MCF 10A (cell line): ENCODE data around the gene MLLT10. TPM values are rescaled to one million over a fixed set of nuclear protein-coding genes. Genes with fewer than 3 reads are reported as not detected.

Experiments used
- BruUV-seq: library from RNA; stranded (reverse); fragments of 400-500 nt; replicated peaks from 2 replicates; lab custom pipeline; 2021; lab: Mats Ljungman, UMichigan
- CTCF ChIA-PET: fragments of 300-600 bp; sonication (Branson Sonifier 250); formaldehyde crosslinking; extraction: SDS; loops from one replicate; lab custom pipeline; 2021; ENCODE audit warnings: antibody characterized with exemption, inconsistent platforms; lab: Yijun Ruan, JAX
- POLR2A ChIA-PET: fragments of 300-600, 350-650 bp; sonication (Branson Sonifier 250); formaldehyde crosslinking; extraction: SDS; loops from one replicate; lab custom pipeline; 2020; ENCODE audit warnings: antibody characterized with exemption, inconsistent platforms; lab: Yijun Ruan, JAX
- DNase-seq: peaks from one replicate; pipeline ENCODE4 v3.0.0-alpha.2; 2018; ENCODE audit not compliant: unreplicated experiment
- H3K27ac Mint-ChIP-seq: one replicate; pipeline ENCODE4 v1.8.0; 2022; ENCODE audit warnings: mild to moderate bottlenecking, low read depth, mixed read lengths; ENCODE audit not compliant: unreplicated experiment
- H3K27me3 Mint-ChIP-seq: one replicate; pipeline ENCODE4 v1.8.0; 2022; ENCODE audit warnings: mixed read lengths; ENCODE audit not compliant: insufficient read depth, unreplicated experiment
- H3K36me3 Mint-ChIP-seq: one replicate; pipeline ENCODE4 v1.8.0; 2022; ENCODE audit warnings: mild to moderate bottlenecking, moderate library complexity, mixed read lengths; ENCODE audit not compliant: insufficient read depth, unreplicated experiment
- H3K4me1 Mint-ChIP-seq: one replicate; pipeline ENCODE4 v1.8.0; 2022; ENCODE audit warnings: mixed read lengths; ENCODE audit not compliant: insufficient read depth, unreplicated experiment
- H3K4me3 Mint-ChIP-seq: one replicate; pipeline ENCODE4 v1.8.0; 2022; ENCODE audit warnings: mild to moderate bottlenecking, moderate library complexity, mixed read lengths; ENCODE audit not compliant: unreplicated experiment
- H3K9me3 Mint-ChIP-seq: one replicate; pipeline ENCODE4 v1.8.0; 2022; ENCODE audit warnings: mixed read lengths; ENCODE audit not compliant: unreplicated experiment
- CTCF ChIP-seq: fragments of 200-600 bp; IDR thresholded peaks from one replicate; pipeline ENCODE4 v1.8.0; 2022; ENCODE audit warnings: antibody characterized with exemption, mild to moderate bottlenecking; ENCODE audit not compliant: unreplicated experiment
- intact Hi-C: fragments of 100-400 bp; cut with micrococcal nuclease; formaldehyde crosslinking; loops from 2 replicates; pipeline ENCODE4 v1.14.1; 2022
- total RNA-seq: library from RNA; stranded (reverse); gene quantifications from 2 replicates; pipeline ENCODE4 v1.2.3, GENCODE V29; 2022

The MLLT10 gene
- total RNA-seq, 1 experiment from 2014 or later = 47.5 TPM

DNA sequence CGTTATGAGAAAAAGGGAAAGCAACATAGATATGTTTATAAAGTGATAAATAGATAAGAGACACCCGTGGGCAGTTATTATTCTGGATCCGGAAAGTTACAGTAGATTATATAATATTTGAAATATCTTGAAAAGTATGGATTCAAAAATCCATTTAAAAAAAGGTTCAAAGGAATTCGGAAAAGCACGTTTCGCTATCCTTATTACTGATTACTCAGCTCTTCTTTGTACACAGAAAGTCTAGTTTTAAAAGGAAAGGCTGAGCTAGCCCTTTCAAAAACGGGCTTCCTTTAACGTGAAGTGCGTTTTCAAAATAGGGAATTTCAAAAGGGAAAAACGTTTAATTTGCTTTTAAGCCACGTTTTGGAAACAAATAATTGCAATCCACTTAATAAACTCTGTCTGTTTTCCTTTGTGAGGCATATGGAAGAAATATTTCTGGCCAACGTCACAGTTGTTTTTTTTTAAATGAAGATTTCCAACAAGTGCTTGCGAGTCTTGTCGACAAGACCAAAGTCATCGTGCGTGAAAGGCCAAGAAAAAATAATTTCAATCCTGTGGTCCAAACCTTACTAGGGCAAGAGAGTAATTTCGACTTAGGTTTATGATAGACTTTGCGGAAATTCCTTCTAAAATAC lies 6.3 kb upstream of the MLLT10 start:
- TSS peak; percentile 75 for BruUV-seq
- no peak for TF ChIP-seq CTCF
- peak overlapping the region; percentile 97 for H3K4me3 Mint-ChIP-seq
- intact Hi-C loops = loop anchor here (2.0 to 5.0 kb wide), 2 partner anchors 31 to 450 kb away; no protein-coding TSS in a partner anchor
- no peaks in the 10 kb centered on the region for H3K36me3 Mint-ChIP-seq
- DNase-seq = peak; percentile 52
- H3K27me3 Mint-ChIP-seq = no peaks in the 10 kb centered on the region
- CTCF ChIA-PET = interaction anchor here (0.9 kb wide), 1 partner anchor 10 kb away, joined by 5 read pairs; no protein-coding TSS in a partner anchor
- POLR2A ChIA-PET = interaction anchor here (0.6 to 11.2 kb wide), 22 partner anchors 9 to 811 kb away, joined by 3 to 141 read pairs (median 5); partner anchors contain the start of genes COMMD3 and DNAJC1
- no peaks in the 10 kb centered on the region for H3K9me3 Mint-ChIP-seq
- peaks cover 6% of the 10 kb centered on the region for H3K4me1 Mint-ChIP-seq
- H3K27ac Mint-ChIP-seq = peak overlapping the region; percentile 100

- DNase-seq = peak; percentile 49
- CTCF ChIA-PET = no interaction called here
- Mint-ChIP-seq H3K9me3 (no peaks in the 10 kb centered on the region), H3K4me1 (peaks cover 6% of the 10 kb centered on the region), H3K4me3 (peak overlapping the region; percentile 97), H3K36me3 (no peaks in the 10 kb centered on the region), H3K27ac (peak overlapping the region; percentile 100), H3K27me3 (no peaks in the 10 kb centered on the region)
- BruUV-seq = no TSS peak
- POLR2A ChIA-PET = interaction anchor here (0.7 to 11.2 kb wide), 18 partner anchors 9 to 811 kb away, joined by 3 to 141 read pairs (median 6); partner anchors contain the start of genes COMMD3 and DNAJC1
- no peak for TF ChIP-seq CTCF
- intact Hi-C loops = loop anchor here (5.0 kb wide), 1 partner anchor 451 kb away; no protein-coding TSS in a partner anchor
These were observed 5.6 kb upstream of the MLLT10 start for GRCh38 chr10:21528236-21529031.

DNA sequence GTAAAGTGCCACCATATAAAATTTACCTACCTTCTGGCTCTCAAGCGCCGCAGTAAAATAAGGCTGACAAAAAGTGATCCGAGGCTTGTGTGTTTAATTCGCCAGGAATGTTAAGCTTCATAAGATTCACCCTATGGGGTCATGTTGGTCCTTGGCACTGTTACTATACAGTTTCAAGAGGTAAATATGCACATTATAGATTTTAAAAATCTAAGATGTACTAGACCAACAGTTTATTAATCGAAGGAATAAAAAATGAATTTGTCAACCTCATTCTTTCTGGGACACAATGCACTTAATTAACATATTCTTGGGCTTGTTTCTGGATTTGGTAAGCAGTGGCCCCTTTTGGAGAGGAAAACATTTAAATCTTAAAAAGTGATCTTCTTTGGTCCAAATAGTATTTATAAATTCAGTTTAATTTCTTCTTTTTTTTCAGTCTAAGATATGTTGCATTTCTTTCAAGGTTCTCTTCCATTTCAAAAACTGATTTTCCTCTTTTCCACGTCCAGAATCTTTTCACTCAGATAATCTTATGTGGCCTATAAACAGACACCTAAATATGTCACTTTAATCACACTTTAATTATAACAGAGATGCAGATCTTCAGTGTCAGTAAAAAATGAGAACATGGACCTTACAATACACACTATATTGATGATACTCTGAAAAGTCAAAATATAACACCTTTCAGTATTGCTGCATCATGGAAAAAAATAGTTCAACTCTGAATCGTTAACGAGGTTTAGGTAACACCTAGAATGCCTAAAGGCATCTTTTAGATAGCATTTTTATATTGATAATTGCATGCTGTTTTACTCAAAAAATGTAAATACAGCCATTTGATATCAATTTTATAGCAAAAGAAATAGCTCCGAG lies 4.8 kb upstream of the MLLT10 start:
- Mint-ChIP-seq H3K9me3 (no peaks in the 10 kb centered on the region), H3K27ac (peak overlapping the region; percentile 100), H3K36me3 (no peaks in the 10 kb centered on the region), H3K4me3 (peak overlapping the region; percentile 97), H3K27me3 (no peaks in the 10 kb centered on the region), H3K4me1 (peaks cover 6% of the 10 kb centered on the region)
- TF ChIP-seq CTCF = no peak
- DNase-seq = peak; percentile 60
- no TSS peak for BruUV-seq
- POLR2A ChIA-PET = interaction anchor here (0.6 to 11.2 kb wide), 19 partner anchors 7 to 787 kb away, joined by 3 to 141 read pairs (median 5); partner anchors contain the start of gene COMMD3
- CTCF ChIA-PET = no interaction called here
- intact Hi-C loops = loop anchor here (5.0 kb wide), 1 partner anchor 452 kb away; no protein-coding TSS in a partner anchor
